Osteocyte (in vitro differentiated cells): Measurements from ENCODE around the gene CEP83. TPM values are rescaled to one million over a fixed set of nuclear protein-coding genes. Genes with fewer than 3 reads are reported as not detected.
"Not testable (repeated sequence)": the region's sequence is repeated elsewhere in the genome, so short reads cannot be mapped to it uniquely, and the experiment has no call there.

Experiments used
- DNase-seq: peaks from one replicate; pipeline ENCODE4 v3.0.0; 2021; ENCODE audit warnings: mixed read lengths; ENCODE audit not compliant: unreplicated experiment; ENCODE audit errors: extremely low spot score
- H3K27ac Mint-ChIP-seq: one replicate; pipeline ENCODE4 v1.8.0; 2021; ENCODE audit warnings: mild to moderate bottlenecking, mixed read lengths; ENCODE audit not compliant: unreplicated experiment
- H3K27me3 Mint-ChIP-seq: one replicate; pipeline ENCODE4 v1.8.0; 2021; ENCODE audit warnings: mixed read lengths; ENCODE audit not compliant: unreplicated experiment
- H3K36me3 Mint-ChIP-seq: one replicate; pipeline ENCODE4 v1.8.0; 2021; ENCODE audit warnings: mixed read lengths; ENCODE audit not compliant: unreplicated experiment
- H3K4me1 Mint-ChIP-seq: one replicate; pipeline ENCODE4 v1.8.0; 2021; ENCODE audit warnings: mixed read lengths; ENCODE audit not compliant: unreplicated experiment
- H3K4me3 Mint-ChIP-seq: one replicate; pipeline ENCODE4 v1.8.0; 2021; ENCODE audit warnings: mild to moderate bottlenecking, moderate library complexity, mixed read lengths; ENCODE audit not compliant: unreplicated experiment
- H3K9me3 Mint-ChIP-seq: one replicate; pipeline ENCODE4 v1.8.0; 2021; ENCODE audit warnings: mixed read lengths; ENCODE audit not compliant: unreplicated experiment
- total RNA-seq: library from RNA; stranded (reverse); gene quantifications from 2 replicates; pipeline ENCODE4 v1.2.1, GENCODE V29; 2021
- TF ChIP-seq, protein P1 (sequence below): fragments of 200-600 bp; sonication (generic); IDR thresholded peaks from 2 replicates; pipeline ENCODE4 v1.5.0; 2021; ENCODE audit warnings: antibody characterized with exemption, mild to moderate bottlenecking, moderate library complexity

Gene CEP83
- total RNA-seq, 1 donor from 2014 or later = 13.1 TPM

DNA sequence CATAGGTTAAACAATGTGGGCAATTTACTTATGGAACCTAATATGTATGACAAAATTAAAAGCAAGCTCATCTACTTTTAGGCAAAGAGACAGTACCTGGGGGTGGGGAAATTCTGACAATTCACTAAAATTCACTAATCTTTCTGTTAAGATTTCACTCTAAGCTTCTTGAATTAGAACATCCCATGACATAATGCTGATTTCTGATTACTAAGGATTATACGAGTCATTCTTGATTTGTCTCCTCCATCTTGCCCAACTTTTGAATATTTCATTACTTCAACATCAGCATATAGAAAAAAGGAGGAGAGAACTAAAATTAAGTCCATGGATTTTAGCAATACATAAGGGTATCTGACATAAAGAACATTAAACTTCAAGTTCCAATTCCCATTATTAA is 2.4 kb downstream of the CEP83 start:
- no peak overlapping the region for H3K4me3 Mint-ChIP-seq
- peaks cover 18% of the 10 kb centered on the region for H3K4me1 Mint-ChIP-seq
- H3K36me3 Mint-ChIP-seq = peaks cover 10% of the 10 kb centered on the region
- no peak overlapping the region for H3K27ac Mint-ChIP-seq
- no peaks in the 10 kb centered on the region for H3K27me3 Mint-ChIP-seq
- TF ChIP-seq, protein P1, sequence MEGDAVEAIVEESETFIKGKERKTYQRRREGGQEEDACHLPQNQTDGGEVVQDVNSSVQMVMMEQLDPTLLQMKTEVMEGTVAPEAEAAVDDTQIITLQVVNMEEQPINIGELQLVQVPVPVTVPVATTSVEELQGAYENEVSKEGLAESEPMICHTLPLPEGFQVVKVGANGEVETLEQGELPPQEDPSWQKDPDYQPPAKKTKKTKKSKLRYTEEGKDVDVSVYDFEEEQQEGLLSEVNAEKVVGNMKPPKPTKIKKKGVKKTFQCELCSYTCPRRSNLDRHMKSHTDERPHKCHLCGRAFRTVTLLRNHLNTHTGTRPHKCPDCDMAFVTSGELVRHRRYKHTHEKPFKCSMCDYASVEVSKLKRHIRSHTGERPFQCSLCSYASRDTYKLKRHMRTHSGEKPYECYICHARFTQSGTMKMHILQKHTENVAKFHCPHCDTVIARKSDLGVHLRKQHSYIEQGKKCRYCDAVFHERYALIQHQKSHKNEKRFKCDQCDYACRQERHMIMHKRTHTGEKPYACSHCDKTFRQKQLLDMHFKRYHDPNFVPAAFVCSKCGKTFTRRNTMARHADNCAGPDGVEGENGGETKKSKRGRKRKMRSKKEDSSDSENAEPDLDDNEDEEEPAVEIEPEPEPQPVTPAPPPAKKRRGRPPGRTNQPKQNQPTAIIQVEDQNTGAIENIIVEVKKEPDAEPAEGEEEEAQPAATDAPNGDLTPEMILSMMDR = no peak
- DNase-seq = no peak
- no peaks in the 10 kb centered on the region for H3K9me3 Mint-ChIP-seq

DNA sequence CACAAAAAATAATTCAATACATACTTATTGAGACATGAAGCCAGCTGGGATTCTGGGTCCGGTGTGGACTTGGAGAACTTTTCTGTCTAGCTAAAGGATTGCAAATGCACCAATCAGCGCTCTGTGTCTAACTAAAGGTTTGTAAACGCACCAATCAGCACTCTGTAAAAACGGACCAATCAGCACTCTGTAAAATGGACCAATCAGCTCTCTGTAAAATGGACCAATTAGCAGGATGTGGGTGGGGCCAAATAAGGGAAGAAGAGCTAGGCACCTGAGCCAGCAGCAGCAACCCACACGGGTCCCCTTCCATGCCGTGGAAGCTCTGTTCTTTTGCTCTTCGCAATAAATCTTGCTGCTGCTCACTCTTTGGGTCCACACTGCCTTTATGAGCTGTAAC is 5.3 kb downstream of the CEP83 start:
- peaks cover 13% of the 10 kb centered on the region for H3K4me1 Mint-ChIP-seq
- not testable (repeated sequence) for H3K4me3 Mint-ChIP-seq, H3K36me3 Mint-ChIP-seq, H3K9me3 Mint-ChIP-seq, H3K27me3 Mint-ChIP-seq, H3K27ac Mint-ChIP-seq, DNase-seq

DNA sequence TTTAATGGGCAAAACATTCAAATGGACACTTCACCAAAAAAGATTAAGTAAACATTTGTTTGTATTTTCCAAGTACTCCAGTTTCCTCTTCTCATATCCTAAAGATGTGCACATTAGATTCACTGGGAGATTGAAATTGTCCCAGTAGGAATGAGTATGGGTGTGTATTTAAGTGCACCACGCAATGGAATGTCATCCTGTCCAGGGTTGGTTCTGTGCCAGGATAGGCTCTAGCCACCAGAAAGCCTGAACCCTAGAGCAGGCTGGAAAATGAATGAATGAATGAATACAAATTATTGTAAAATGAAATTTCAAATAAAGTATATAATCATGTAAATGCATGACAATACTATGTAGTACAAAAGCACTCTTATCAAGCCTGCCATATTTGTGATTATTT is 14.0 kb downstream of the CEP83 start:
- peaks cover 8% of the 10 kb centered on the region for H3K9me3 Mint-ChIP-seq
- H3K27me3 Mint-ChIP-seq = no peaks in the 10 kb centered on the region
- no peak for DNase-seq
- no peak overlapping the region for H3K4me3 Mint-ChIP-seq
- H3K27ac Mint-ChIP-seq = no peak overlapping the region
- peaks cover 3% of the 10 kb centered on the region for H3K36me3 Mint-ChIP-seq
- TF ChIP-seq, protein P1 = no peak
- H3K4me1 Mint-ChIP-seq = peaks cover 2% of the 10 kb centered on the region

DNA sequence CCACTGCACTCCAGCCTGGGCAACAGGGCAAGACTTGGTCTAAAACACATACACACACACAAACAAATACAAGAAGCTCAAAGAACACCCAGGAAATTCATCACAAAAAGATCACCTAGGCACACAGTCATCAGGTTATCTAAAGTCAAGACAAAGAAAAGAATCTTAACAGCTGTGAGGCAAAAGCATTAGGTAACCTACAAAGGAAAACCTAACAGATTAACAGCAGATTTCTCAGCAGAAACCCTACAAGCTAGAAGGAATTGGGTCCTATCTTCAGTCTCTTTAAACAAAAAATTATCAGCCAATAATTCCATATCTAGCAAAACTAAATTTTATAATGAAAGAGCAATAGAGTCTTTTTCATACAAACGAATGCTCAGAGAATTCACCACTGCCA is 22.4 kb downstream of the CEP83 start:
- H3K27me3 Mint-ChIP-seq = no peaks in the 10 kb centered on the region
- H3K27ac Mint-ChIP-seq = no peak overlapping the region
- H3K4me3 Mint-ChIP-seq = no peak overlapping the region
- H3K9me3 Mint-ChIP-seq = peaks cover 22% of the 10 kb centered on the region
- TF ChIP-seq, protein P1 = no peak
- H3K4me1 Mint-ChIP-seq = peaks cover 5% of the 10 kb centered on the region
- no peak for DNase-seq
- H3K36me3 Mint-ChIP-seq = peaks cover 1% of the 10 kb centered on the region

DNA sequence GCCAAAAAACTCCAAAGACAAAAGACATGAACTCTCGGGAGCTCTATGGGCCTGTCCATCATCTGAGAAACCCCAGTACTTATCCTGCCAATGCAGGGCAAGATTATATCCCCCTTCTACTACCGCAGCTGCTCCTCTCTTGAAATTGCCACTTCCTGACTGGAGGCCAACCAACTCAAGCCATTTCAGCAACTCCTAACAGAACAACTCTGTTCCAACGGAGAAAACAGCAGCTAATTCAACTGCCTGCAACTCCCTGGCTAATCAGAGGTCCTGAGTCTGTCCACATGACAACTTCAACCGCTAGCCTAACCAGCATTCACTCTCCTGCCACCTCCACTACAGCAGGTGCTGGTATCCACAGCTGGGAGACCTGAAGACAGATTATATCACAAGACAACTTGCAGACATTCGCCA is 24.1 kb downstream of the CEP83 start:
- H3K4me1 Mint-ChIP-seq = peaks cover 5% of the 10 kb centered on the region
- no peak overlapping the region for H3K27ac Mint-ChIP-seq
- DNase-seq = no peak
- peaks cover 25% of the 10 kb centered on the region for H3K9me3 Mint-ChIP-seq
- no peaks in the 10 kb centered on the region for H3K27me3 Mint-ChIP-seq
- TF ChIP-seq, protein P1 = no peak
- H3K4me3 Mint-ChIP-seq = no peak overlapping the region
- H3K36me3 Mint-ChIP-seq = peaks cover 4% of the 10 kb centered on the region

DNA sequence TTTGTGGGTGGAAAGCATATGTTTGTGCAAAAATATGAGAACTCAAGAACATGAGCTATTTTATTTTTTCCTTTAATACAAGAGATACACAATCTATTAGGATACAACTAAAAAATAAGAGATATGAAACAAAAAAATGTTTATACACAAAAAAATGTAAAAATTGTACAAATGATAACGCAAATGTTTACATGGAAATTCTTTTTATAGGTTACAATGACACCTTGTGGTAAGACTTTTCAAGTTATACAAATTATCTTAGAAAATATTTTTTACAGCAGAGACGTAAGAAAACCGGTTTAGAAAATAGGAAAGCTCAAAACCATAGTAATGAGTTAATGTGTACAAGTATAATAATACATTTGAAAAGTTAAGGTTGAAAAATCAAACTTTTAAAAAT is 25.5 kb downstream of the CEP83 start:
- TF ChIP-seq, protein P1 = peak; percentile 51
- H3K27me3 Mint-ChIP-seq = no peaks in the 10 kb centered on the region
- peaks cover 5% of the 10 kb centered on the region for H3K4me1 Mint-ChIP-seq
- H3K4me3 Mint-ChIP-seq = no peak overlapping the region
- peaks cover 21% of the 10 kb centered on the region for H3K9me3 Mint-ChIP-seq
- H3K36me3 Mint-ChIP-seq = peaks cover 6% of the 10 kb centered on the region
- no peak for DNase-seq
- no peak overlapping the region for H3K27ac Mint-ChIP-seq
